Measurements from ENCODE around the gene MYH6.

MYH6 gene

DNA sequence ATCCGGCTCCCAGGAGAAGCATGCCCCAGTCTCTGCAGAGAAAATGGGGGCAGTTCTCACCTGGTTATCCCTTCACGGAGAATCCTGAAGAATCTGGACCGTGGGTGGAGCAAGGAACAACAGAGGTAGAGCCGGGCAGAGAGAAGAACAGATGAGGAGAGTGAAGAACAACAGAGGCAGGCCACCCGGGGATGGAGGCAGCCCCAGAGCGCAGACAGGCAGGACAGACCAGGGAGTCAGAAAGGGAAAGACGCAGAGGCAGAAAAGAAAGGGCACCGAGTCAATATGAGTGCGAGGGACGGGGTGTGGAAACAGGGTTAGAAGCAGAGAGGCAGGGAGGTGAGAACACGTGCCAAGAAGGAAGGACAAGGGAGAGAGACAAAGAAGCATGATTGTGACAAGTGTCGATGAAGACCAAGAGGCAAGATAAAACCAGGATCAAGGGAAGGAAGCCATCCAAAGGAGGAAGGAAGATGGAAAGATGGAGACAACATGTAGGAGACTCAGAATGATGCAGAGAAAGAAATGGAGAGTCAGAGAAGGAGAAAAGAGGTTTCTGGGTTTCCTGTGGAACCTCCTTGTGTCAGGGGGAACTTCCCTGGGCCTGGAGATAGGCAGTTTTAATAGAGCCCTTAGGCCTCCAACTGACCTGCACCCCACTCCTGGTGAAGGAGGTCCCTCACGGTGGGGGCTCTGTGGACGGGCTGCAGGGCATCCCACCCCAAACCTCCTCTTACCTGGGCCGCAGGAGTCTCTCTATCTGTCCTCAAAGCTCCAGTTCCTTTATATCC, at the start of gene MYH6:
Gene MYH6 (minus strand): TSS at position 758 of the 791 bp plus-strand sequence. CDS start 1,050 bp downstream, outside the sequence.
- no peak for DNase-seq

- peak in 1 of 2 experiments; percentile 20 for DNase-seq
Measured at GRCh38 chr14:23456883-23457586, 49.0 kb upstream of the MYH6 start.

GRCh38 chr14:23454445-23454856, 46.4 kb upstream of the MYH6 start:
- DNase-seq: no peak

- no peak for DNase-seq
Measured at GRCh38 chr14:23452237-23452636, 44.2 kb upstream of the MYH6 start.

DNA sequence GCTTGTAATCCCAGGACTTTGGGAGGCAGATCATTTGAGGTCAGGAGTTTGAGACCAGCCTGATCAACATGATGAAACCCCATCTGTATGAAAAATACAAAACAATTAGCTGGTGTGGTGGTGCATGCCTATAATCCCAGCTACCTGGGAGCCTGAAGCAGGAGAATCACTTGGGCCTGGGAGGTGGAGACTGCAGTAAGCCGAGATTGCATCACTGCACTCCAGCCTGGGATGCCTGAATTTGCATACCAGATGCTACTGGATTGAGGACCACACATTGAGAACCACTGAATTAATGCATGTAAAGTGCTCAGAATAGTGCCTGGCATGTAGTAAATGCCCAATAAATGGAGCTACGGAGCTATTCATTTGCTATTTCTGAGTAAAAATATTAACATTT, 42.3 kb upstream of the MYH6 start:
- peak in 1 of 2 experiments; percentile 31 for DNase-seq

GRCh38 chr14:23449314-23449713, 41.2 kb upstream of the MYH6 start:
- no peak for DNase-seq

DNA sequence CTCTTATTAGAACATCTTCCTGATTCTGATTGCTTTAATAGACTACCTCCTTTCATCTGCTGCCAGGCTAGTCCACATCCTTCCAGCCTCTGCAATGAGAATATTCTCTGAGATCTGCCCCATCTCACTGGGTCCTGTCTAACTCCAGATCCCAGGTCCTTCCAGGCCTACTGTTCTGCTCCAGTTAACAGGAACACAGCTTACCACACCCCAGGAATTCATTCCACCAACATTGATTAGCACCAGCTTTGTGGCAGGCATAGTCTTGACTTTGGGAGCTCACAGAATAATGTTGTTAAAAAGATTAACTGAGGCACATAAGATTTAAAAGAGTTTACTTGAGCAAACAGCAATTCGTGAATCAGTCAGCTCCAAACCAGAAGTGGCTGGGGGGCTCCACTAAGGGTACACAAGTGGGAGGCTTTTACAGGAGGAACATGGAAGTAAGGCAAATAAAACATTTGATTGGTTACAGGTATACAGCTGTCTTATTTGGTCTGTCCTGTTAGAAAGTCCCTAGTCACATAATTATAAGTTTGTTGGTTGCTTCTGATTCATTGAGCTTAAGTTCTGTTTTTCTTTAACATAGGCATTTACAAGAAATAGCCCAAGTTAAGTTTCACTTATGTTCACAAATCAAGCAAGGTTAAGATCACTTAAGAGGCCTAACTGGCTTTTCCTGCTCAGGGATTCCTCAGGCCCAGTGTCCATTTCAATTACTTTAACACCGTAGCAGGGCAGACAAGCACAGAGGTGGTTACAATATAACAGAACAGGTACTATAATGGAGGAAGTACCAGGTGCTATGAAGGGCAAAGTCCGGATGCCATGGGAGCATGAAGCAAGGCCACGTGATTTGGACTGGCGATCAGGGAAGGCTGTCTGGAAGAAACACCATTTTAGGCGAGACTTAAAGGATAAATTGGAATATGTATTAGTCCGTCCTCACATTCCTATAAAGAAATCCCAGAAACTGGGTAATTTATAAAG, 39.6 kb upstream of the MYH6 start:
- peak in 1 of 2 experiments; percentile 35 for DNase-seq

- DNase-seq: no peak
Measured at GRCh38 chr14:23446291-23446851, 38.3 kb upstream of the MYH6 start.

GRCh38 chr14:23445773-23446172, 37.7 kb upstream of the MYH6 start:
- DNase-seq: no peak

- DNase-seq: no peak
Measured at GRCh38 chr14:23444314-23444713, 36.2 kb upstream of the MYH6 start.

- no peak for DNase-seq
Measured at GRCh38 chr14:23443881-23444280, 35.8 kb upstream of the MYH6 start.

GRCh38 chr14:23443411-23443812, 35.3 kb upstream of the MYH6 start:
- DNase-seq: no peak

GRCh38 chr14:23442721-23443356, 34.8 kb upstream of the MYH6 start:
- DNase-seq: no peak

DNA sequence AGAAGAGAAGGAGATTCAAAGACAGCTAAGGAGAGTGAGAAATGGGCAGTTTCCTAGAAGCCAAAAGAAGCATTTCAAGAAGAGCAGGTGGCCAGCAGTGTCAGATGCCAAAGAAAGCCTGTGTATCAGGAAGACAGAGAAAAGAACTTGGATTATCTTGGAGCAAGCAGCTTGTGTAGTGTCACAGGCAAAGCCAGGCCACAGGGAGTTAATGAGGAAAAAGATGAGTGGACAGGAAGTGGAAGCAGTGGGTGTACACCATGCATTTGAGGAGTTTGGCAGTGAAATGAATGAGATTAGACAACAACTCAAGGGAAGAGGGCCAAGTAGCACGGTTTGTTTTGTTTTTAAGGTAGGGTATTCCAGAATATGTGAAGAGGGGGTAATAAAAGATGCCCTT, 33.0 kb upstream of the MYH6 start:
- no peak for DNase-seq

DNA sequence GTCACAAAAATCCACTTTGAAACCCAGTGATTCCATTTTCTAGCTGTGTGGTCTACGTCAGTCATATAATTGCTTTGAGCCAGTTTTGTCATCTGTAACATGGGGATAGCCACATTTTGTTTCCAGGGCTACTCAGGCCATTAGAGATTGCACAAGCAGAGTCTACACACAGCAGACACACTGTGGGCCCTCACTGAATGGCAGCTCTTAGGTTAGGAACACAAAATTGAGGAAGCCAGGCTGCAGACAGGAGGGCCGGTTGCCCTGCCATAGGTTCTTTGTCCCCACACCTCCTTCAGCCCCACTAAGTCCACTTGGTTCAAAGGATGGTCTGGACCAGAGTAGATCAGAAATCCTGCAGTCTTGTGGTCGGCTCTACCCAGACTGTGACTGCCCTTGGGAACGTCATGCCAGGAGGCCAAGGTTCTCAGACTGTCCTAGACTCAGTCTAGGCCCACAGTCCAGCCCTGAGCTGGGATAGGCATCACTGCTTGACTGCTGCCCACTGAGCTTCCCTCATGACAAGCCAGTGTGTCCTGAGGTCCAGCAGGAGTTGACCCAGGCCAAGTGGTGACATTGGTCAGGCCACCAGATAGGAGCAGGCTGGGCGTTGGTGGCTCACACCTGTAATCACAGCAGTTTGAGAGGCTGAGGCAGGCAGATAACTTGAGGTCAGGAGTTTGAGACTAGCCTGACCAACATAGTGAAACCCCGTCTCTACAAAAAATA, 31.2 kb upstream of the MYH6 start:
- DNase-seq: no peak

GRCh38 chr14:23438101-23438971, 30.3 kb upstream of the MYH6 start:
- no peak for DNase-seq

DNA sequence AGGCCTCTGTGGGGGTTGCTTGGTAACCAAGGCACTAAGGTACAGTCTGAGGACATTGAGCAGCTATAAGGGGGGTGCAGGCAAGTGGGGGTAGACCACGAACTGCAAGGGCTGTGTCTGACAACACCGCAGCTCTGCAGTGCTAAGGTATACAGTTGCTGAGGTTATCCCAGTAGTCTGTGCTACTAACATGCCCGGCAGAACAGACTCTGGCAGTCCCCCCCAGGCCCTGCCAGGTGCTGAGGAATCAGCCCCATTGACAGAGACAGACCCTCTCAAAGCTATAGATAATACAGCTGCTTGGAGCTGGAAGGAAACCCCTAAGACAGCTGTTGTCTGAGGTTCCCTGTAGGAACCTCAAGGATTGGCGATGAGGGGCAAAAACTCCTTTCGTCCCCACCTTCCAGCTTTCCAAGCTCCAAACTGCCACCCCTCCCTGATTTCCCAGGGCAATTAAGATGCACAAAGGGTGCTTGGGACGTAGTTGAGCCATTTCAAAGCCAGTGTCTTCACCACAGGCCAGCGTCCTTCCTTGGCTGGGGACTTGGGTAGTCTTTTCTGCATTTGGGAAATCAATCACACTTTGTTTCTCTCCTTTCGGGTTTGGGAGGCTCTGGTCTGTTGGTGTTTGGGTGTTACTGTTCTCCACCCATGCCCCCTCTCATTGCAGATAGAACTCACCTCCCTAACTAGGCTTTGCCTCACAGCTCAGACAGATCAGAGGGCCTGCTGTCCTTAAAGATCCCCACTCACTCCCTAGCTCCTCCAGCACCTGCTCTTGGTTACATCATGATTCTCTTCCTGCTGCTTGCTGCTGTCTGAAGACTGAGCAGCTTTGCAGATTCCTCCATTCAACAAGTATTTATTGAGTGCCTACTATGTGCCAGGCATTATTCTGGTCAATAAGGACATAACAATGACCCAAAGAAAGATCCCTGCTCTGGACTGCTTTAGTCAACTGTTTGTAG, 29.3 kb upstream of the MYH6 start:
- no peak for DNase-seq

- DNase-seq: peak in 1 of 2 experiments; percentile 47
Measured at GRCh38 chr14:23436327-23437132, 28.5 kb upstream of the MYH6 start.
